ENCODE results near the gene DPH2.

DPH2 gene

GRCh38 chr1:43969746-43970466, at the start of gene DPH2:
Gene DPH2, plus strand, starts transcription at chr1:43970010. Its CDS starts 166 bp downstream, at chr1:43970176.
- peak; percentile 100 for DNase-seq (ENCODE audit: low spot score)

GRCh38 chr1:43921022-43921421, 48.8 kb upstream of the DPH2 start:
- no peak for DNase-seq (ENCODE audit: low spot score)
- FAIRE-seq = peak; percentile 5

More at GRCh38 chr1:43969746-43970466, at the start of gene DPH2:
- FAIRE-seq = peak; percentile 98

- FAIRE-seq (no peak), DNase-seq (ENCODE audit: low spot score) (no peak)
These were observed 45.3 kb upstream of the DPH2 start for GRCh38 chr1:43924516-43924915.

- FAIRE-seq = no peak
- no peak for DNase-seq (ENCODE audit: low spot score)
These were observed 44.0 kb upstream of the DPH2 start for GRCh38 chr1:43925846-43926245.

GRCh38 chr1:43930168-43930948, 39.5 kb upstream of the DPH2 start:
- DNase-seq (ENCODE audit: low spot score) = no peak
- FAIRE-seq = no peak

GRCh38 chr1:43930949-43931275, 38.9 kb upstream of the DPH2 start:
- FAIRE-seq (no peak), DNase-seq (ENCODE audit: low spot score) (no peak)

- DNase-seq (ENCODE audit: low spot score) = no peak
- no peak for FAIRE-seq
These were observed 37.8 kb upstream of the DPH2 start for GRCh38 chr1:43931711-43932660.

GRCh38 chr1:43932786-43933385, 36.9 kb upstream of the DPH2 start:
- DNase-seq (ENCODE audit: low spot score) (no peak), FAIRE-seq (peak; percentile 53)

- no peak for FAIRE-seq
- no peak for DNase-seq (ENCODE audit: low spot score)
These were observed 36.3 kb upstream of the DPH2 start, which contains the start of gene ARTN for GRCh38 chr1:43933386-43934100. Gene ARTN, plus strand, starts transcription at chr1:43933801. Its CDS starts 1,856 bp downstream, at chr1:43935657.

GRCh38 chr1:43934101-43934985, 35.5 kb upstream of the DPH2 start:
- DNase-seq (ENCODE audit: low spot score) (peak; percentile 83), FAIRE-seq (no peak)

- no peak for DNase-seq (ENCODE audit: low spot score)
- no peak for FAIRE-seq
These were observed 34.9 kb upstream of the DPH2 start for GRCh38 chr1:43934986-43935324.

- no peak for DNase-seq (ENCODE audit: low spot score)
- FAIRE-seq = no peak
These were observed 33.9 kb upstream of the DPH2 start for GRCh38 chr1:43935711-43936427.

- FAIRE-seq = no peak
- DNase-seq (ENCODE audit: low spot score) = no peak
These were observed 33.2 kb upstream of the DPH2 start for GRCh38 chr1:43936431-43937151.

GRCh38 chr1:43937179-43937865, 32.5 kb upstream of the DPH2 start:
- DNase-seq (ENCODE audit: low spot score) (no peak), FAIRE-seq (no peak)

- no peak for DNase-seq (ENCODE audit: low spot score)
- no peak for FAIRE-seq
These were observed 31.4 kb upstream of the DPH2 start for GRCh38 chr1:43938383-43938782.

- DNase-seq (ENCODE audit: low spot score) = no peak
- FAIRE-seq = no peak
These were observed 30.8 kb upstream of the DPH2 start for GRCh38 chr1:43938892-43939587.

GRCh38 chr1:43942411-43942810, 27.4 kb upstream of the DPH2 start:
- DNase-seq (ENCODE audit: low spot score) (no peak), FAIRE-seq (no peak)
